NCI-H748 (cell line): Measurements from ENCODE around the gene EIF4G1.
"Not testable (repeated sequence)": the region's sequence is repeated elsewhere in the genome, so short reads cannot be mapped to it uniquely, and the experiment has no call there.

ENCODE experiments used
- DNase-seq: peaks from one replicate; lab custom pipeline; 2025; ENCODE audit not compliant: unreplicated experiment; lab: John Stamatoyannopoulos, UW

The EIF4G1 gene

GRCh38 chr3:184334470-184335158 is 20.2 kb downstream of the EIF4G1 start:
- no peak for DNase-seq

- no peak for DNase-seq
Observed at GRCh38 chr3:184335291-184335660, 20.9 kb downstream of the EIF4G1 start.

- peak; percentile 78 for DNase-seq
Observed at GRCh38 chr3:184335661-184336546, 21.5 kb downstream of the EIF4G1 start.

GRCh38 chr3:184336547-184337398 is 22.4 kb downstream of the EIF4G1 start:
- peak; percentile 57 for DNase-seq

GRCh38 chr3:184337399-184337714 is 23.0 kb downstream of the EIF4G1 start, which contains the start of gene FAM131A:
TSS of gene FAM131A (plus strand) at chr3:184337600. CDS start at chr3:184337631, 31 bp downstream.
- no peak for DNase-seq

- DNase-seq: no peak
Observed at GRCh38 chr3:184337981-184338380, 23.6 kb downstream of the EIF4G1 start.

DNA sequence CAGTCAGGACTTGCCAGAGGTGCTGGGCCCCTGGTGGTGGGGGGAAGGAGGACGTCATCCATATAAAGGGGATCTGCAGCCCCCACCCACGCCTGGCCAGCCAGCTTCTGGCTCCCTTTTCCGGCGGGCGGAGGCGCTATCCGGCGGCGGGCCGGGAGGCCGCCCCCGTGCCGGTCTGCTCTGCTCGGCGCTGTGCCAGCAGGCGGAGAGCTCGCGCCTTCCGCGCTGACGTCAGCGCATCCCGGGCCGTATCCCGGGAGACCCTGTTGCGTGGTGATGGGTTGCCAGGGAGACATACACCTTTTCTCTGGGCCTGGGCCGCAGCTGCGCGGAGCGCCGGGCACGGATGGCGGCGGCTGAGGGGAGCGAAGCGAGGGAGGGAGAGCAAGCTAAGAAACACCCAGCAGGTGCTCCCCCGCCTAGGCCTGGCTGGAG is 24.1 kb downstream of the EIF4G1 start:
- DNase-seq: peak; percentile 93

DNA sequence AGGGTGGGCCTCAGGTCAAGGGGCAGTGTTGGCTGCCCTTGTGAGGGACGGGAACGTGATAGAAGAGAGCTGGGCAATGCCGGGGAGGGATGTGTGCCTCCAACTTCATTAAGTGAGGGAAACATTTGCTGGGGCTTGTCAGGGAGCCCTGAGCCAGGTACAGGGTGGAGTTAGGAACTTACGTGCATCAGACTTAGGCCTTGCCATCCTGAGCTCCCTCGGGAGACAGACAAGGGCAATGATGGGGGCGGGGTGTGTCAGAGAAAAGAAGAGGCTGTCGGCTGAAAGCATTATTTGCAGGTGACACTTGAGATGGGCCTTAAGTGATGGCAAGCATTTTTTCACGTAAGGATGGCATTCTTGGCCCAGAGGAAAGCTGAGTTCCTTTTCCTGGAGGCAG is 24.6 kb downstream of the EIF4G1 start:
- DNase-seq: peak; percentile 62

DNA sequence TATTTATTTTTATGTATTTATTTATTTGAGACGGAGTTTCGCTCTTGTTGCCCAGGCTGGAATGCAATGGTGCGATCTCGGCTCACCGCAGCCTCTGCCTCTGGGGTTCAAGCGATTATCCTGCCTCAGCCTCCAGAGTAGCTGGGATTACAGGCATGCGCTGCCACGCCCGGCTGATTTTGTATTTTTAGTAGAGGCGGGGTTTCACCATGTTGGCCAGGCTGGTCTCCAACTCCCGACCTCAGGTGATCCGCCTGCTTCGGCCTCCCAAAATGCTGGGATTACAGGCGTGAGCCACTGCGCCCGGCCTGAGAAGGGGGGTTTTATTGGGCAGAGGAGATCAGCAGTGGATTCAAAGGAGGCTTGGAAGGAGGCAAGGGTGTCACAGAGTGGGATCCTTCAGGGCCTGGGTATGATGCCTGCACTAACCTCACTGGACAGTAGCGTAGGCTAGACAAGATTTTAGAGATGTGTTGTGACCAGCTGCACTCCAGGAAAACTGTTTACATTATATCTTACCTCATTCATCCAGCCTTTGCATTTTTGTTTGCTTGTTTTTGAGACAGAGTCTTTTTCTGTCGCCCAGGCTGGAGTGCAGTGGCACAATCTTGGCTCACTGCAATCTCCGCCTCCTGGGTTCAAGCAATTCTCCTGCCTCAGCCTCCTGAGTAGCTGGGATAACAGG is 25.2 kb downstream of the EIF4G1 start:
- not testable (repeated sequence) for DNase-seq

DNA sequence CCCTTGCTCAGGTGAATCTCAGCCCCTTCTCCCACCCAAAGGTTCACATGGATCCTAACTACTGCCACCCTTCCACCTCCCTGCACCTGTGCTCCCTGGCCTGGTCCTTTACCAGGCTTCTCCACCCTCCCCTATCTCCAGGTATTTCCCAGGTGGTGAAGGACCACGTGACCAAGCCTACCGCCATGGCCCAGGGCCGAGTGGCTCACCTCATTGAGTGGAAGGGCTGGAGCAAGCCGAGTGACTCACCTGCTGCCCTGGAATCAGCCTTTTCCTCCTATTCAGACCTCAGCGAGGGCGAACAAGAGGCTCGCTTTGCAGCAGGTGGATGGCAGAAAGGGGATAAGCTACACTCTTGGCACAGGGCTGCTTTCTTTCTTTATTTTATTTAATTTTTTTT is 27.5 kb downstream of the EIF4G1 start:
- no peak for DNase-seq

- DNase-seq: no peak
Observed at GRCh38 chr3:184343200-184343876, 28.9 kb downstream of the EIF4G1 start.

- no peak for DNase-seq
Observed at GRCh38 chr3:184344579-184345316, 30.3 kb downstream of the EIF4G1 start.

- DNase-seq: peak; percentile 33
Observed at GRCh38 chr3:184345317-184346144, 31.1 kb downstream of the EIF4G1 start.

DNA sequence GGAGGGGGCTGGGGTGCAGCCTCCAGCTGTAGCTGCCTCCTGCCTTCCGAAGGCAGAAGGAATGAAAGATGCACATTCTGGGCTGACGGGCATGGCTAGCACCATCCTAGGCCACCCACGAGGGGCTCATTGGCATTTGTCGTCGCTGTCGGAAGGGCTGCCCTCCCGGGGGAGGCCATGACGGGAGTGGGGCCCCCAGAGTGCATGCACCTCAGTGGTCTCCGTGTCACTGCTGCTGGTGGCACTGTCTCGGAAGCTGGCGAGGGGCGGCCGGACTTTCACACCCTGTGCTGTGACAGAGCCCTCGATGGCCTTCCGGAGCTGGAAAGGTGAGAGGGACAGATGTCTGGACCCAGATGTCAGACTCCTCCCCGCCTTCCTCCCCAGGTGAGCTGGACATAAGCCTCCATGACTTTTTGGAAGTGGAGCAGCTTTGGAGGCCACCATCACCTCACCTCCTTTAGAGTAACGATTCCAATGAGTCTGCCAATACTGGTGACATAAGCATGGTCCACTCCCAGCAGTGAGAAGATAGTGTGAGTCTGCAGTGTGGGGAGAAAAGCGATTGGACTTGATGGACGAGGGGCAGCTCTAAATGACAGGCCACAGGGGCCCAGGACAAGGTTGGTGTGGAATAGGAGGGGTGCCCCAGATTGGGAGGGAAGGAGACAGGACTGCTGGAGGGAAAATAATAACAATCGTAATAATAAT is 32.2 kb downstream of the EIF4G1 start:
- no peak for DNase-seq

- no peak for DNase-seq
Observed at GRCh38 chr3:184347321-184348056, 33.1 kb downstream of the EIF4G1 start.

GRCh38 chr3:184348057-184348382 is 33.6 kb downstream of the EIF4G1 start:
- DNase-seq: no peak
